Uterus (tissue), 2 donors: ENCODE data around the gene C6orf89.

Source experiments
- CTCF ChIP-seq, 4 experiments: fragments of 200-600 bp in 2 of 4; fragments of 450-650 bp in 2 of 4; sonication (generic) in 2 of 4; IDR thresholded peaks; one replicate each; pipeline ENCODE4 v1.5.1; 2016 to 2019; ENCODE audit warnings: antibody characterized with exemption in 4 of 4, mild to moderate bottlenecking in 2 of 4, moderate library complexity in 1 of 4
- POLR2A ChIP-seq, 2 donors: fragments of 450-650 bp; IDR thresholded peaks; one replicate each; pipeline ENCODE4 v1.6.1; 2016; ENCODE audit warnings: antibody characterized with exemption in 2 of 2, mild to moderate bottlenecking in 1 of 2, moderate library complexity in 1 of 2

DNA sequence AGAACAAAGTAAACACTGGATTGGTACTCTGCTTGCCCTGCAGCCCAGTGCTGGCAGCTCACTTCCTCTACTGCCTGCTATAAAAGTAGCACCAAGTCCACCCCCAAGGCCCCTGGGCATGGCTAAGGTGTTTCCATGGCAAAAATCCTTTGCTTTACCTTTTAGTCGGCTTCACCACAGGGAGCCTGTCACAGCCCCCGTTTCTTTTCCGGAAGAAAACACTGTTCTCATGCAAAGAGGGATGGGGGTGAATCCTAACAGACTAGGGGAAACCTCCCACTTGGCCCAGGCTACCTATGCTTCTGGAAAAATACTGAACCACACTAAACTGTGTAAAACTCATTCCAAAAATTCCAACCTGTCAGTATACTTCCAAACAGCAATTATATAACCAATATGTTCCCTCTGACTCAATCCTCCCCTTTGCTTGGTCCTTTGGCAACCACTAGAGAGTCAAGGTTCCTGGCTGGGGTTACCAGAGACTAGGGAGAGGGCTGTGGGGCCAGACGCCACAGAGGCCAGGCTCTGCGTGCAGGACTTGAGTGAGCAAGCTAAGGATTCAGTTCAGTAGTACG lies 27.3 kb upstream of the C6orf89 start:
- no peak for TF ChIP-seq POLR2A (IDR thresholded peaks at IDR 0.05)
- no peak for TF ChIP-seq CTCF (IDR thresholded peaks at IDR 0.05)
